Pons (tissue), 1 donor: ENCODE data around the gene IRF8.

Source experiments
- DNase-seq: peaks from one replicate; pipeline ENCODE4 v3.0.0-alpha.2; 2016; ENCODE audit warnings: low spot score

The IRF8 gene

GRCh38 chr16:85960486-85961046 is 61.6 kb downstream of the IRF8 start:
- DNase-seq, result no peak

- DNase-seq, result no peak
These were observed 63.3 kb downstream of the IRF8 start for GRCh38 chr16:85961988-85962915.

DNA sequence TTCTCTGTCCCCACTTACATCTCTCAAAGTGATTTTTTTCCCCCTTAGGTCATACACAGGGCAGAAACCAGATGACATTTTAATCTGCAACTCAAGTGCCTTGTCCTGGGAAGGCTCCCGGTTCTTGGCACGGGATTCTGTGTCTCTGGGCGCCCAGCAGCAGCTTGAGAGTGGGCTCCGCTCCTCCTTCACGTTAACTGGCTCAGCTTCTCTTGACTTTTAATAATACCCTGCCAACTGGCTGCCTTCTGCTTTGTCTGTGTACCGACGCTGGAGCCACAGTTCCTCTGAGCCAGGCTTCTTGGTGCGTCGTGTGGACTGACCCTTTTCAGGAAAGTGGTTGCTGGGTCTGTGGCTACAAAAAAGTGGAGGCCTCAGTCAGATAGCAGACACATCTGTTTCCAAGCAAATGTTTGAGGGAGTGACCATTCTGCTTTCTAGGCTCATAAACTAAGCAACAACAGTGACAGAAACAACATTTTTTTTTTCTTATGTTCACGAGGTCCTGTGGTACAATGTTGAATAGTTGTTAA is 64.9 kb downstream of the IRF8 start:
- DNase-seq, result peak; percentile 34

DNA sequence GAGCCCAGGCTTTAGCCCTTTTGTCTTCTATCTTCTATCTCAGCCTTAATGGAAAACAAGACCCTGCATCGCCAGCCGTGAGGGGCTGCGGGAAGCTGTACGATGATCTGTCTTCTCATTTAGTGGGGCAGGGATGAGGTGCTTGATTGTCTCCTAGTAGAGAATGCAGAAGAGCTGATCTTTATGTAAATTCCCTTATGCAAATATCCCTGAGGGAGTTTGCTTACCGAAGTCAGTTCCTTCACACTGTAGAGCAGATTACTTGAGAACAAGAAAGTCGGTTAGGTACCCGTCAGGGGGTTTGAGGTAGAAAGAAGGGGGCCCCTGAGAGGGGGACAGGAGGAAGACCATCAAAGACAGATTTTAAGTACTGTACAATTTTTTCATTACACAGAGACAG is 66.2 kb downstream of the IRF8 start:
- DNase-seq, result no peak

GRCh38 chr16:85967111-85967510 is 68.1 kb downstream of the IRF8 start:
- DNase-seq, result no peak

GRCh38 chr16:85968041-85968920 is 69.3 kb downstream of the IRF8 start:
- no peak for DNase-seq

DNA sequence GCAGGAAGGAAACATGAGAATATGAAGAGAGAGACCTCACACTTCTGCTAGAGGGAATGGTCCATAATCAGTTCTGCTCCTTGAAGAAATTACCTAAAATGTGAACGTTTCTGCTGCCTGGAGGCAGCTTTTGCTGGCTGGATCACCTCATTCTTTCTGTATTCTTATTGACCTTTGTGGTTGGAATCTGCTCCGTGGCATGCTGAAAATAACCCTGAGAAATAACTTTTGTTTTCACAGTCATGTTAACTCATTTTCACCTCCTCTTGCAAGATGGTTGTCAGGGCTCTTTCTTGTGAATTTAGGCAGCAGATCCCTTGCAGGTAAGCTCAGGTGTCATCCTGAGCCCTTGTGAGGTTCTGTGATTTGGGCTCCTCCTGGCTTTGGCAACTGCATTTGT is 70.2 kb downstream of the IRF8 start:
- DNase-seq, result no peak

DNA sequence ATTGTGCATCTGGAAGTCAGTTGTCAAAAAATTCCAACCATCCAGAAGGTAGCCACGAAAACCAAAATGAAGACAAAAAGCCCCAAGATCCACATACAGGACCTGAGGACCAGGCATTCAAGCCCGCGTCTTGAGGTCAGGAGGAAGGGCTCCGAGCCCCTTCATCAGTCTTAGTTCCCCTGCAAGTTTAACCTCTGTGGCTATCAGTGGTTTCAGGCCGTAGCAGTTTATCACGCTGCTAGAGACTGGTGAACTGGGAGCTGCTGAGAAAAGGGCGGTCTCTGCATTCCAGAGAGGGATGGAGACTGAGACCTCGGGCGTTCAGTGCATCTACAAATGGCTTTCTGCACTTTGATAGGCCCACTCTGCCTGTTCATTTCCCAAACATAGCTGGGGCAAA is 70.6 kb downstream of the IRF8 start:
- DNase-seq, result no peak

DNA sequence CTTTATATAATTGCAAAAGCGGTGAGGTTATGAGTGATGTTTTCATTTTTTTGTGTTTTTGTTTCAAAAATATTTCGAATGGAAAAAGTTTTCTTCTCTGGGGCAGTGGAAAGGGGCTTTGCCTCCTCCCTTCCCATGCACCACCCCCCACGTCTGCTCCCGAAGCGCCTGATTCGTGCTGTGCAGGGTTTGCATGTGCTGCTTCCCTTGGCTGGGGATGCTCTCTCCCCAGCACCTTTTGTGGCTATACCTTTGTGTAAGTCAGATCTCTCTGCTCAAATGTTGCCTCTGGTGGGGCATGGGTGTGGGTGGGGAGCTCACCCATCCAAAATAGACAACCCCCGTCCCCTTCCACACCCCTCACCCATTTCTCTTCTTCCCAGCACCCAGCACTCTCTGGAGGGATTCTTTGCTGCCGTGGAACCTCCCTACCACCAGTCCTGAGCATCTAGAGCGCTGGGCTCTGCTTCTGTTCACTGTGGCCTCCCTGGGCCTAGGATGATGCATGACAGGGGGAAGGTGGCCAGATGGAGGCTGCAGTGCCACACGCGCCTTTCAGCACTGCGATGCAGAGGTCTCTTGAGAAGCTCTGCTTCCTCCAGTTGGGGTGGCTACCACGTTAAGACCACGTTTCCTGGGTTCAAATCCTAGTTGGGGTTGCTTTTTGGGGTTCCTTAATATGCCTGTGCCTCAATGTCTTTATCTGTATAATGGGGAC is 71.2 kb downstream of the IRF8 start:
- no peak for DNase-seq

GRCh38 chr16:85970738-85971137 is 71.8 kb downstream of the IRF8 start:
- DNase-seq, result no peak
